Measurements from ENCODE around the gene TAL1. TPM values are rescaled to one million over a fixed set of nuclear protein-coding genes. Genes with fewer than 3 reads are reported as not detected.

The TAL1 gene
- total and polyA plus RNA-seq, 2 of the 8 experiments (the other 6 are each of a cell fraction or from before 2014, with no cell fraction given), result 0.09 to 0.15 TPM

- WGBS, 2 experiments (ENCODE audit: extremely low coverage in 1 of 2, insufficient coverage in 1 of 2, insufficient read length in 1 of 2, insufficient replicate concordance in 2 of 2, low coverage in 1 of 2, low lambda C conversion rate in 2 of 2, missing lambda C conversion rate in 1 of 2), result 0% methylated on average over 36 of the region's 62 CpGs; no CpG with 5 or more reads in 1 of the 2 experiments
- Histone ChIP-seq H2AFZ (ENCODE audit: low read length) (no peak overlapping the region), H3K4me2 (ENCODE audit: insufficient read depth in 1 of 2, low read depth in 2 of 2, low read length in 2 of 2) (peak overlapping the region; percentile 65 to 97), H3K79me1 (ENCODE audit: low read depth, low read length) (no peaks in the 10 kb centered on the region), H3K23ac (ENCODE audit: insufficient read length) (no peak overlapping the region), H3K36me3 (ENCODE audit: control insufficient read depth in 2 of 4, insufficient read depth in 4 of 4, low read length in 3 of 4) (no peaks in the 10 kb centered on the region), H3K4me1 (replicated peaks in 1 of 4; ENCODE audit: control insufficient read depth in 3 of 4, insufficient read depth in 4 of 4, low read length in 3 of 4) (peaks cover 11 to 35% (median 25%) of the 10 kb centered on the region in 4 experiments), H2BK15ac (ENCODE audit: low read length) (peak overlapping the region; percentile 55; the same call in 1 of the 2 replicates), H3K9ac (replicated peaks in 1 of 4; ENCODE audit: extremely low read depth in 1 of 4, low read depth in 3 of 4, low read length in 3 of 4) (no peak overlapping the region), H3K23me2 (ENCODE audit: low read depth, low read length) (peaks cover 7% of the 10 kb centered on the region), H4K5ac (ENCODE audit: insufficient read length, low read depth, low read length) (peak overlapping the region; percentile 11), H3K18ac (ENCODE audit: extremely low read depth, low read length) (peak overlapping the region; percentile 88), H4K91ac (replicated peaks; ENCODE audit: insufficient read length, low read length) (peak overlapping the region; percentile 71), H2BK20ac (ENCODE audit: low read length) (peak overlapping the region; percentile 66; the same call in 1 of the 2 replicates), H3K56ac (replicated peaks; ENCODE audit: insufficient read length, low read depth, low read length) (no peak overlapping the region), H3K27ac (ENCODE audit: low read depth, low read length) (no peak overlapping the region), H3K79me2 (ENCODE audit: control insufficient read depth in 1 of 2, insufficient read depth in 2 of 2, low read length in 2 of 2) (no peaks in the 10 kb centered on the region), H2BK5ac (ENCODE audit: low read depth, low read length) (peak overlapping the region; percentile 18; the same call in 1 of the 2 replicates), H2AK5ac (ENCODE audit: low read depth, low read length) (peak overlapping the region; percentile 68), H2BK12ac (ENCODE audit: low read depth, low read length) (peak overlapping the region; percentile 97), H2BK120ac (replicated peaks; ENCODE audit: low read depth, low read length) (no peak overlapping the region), H4K20me1 (replicated peaks in 1 of 2; ENCODE audit: control insufficient read depth in 1 of 2, insufficient read depth in 2 of 2, low read length in 2 of 2) (peaks cover 2 to 9% of the 10 kb centered on the region in 2 experiments), H3K27me3 (replicated peaks in 1 of 4; ENCODE audit: control insufficient read depth in 3 of 4, extremely low read depth in 1 of 4, insufficient read depth in 3 of 4, low read length in 3 of 4) (peaks cover 87 to 98% (median 97%) of the 10 kb centered on the region in 4 experiments), H4K8ac (ENCODE audit: extremely low read depth, insufficient read depth, low read length) (peak overlapping the region; percentile 80), H3K4me3 (ENCODE audit: extremely low read depth in 1 of 4, insufficient read depth in 2 of 4, low read depth in 3 of 4, low read length in 4 of 4) (peak overlapping the region; percentile 8 to 59 (median 23); a peak in 7 of 8 replicates), H3K4ac (replicated peaks; ENCODE audit: insufficient read length, low read depth, low read length) (peak overlapping the region; percentile 33), H3K9me3 (ENCODE audit: insufficient read depth in 2 of 2, low read depth in 1 of 2, low read length in 1 of 2) (no peaks in the 10 kb centered on the region), H3K14ac (ENCODE audit: insufficient read length) (no peak overlapping the region)
- POLR2A ChIA-PET (ENCODE audit: partially characterized antibody), result interaction anchor here (0.5 kb wide), 1 partner anchor 46 kb away, joined by 3 read pairs; no protein-coding TSS in a partner anchor
- peak in 1 of 2 experiments; percentile 58 for DNase-seq (ENCODE audit: low read depth in 1 of 2, low spot score in 2 of 2)
- FAIRE-seq, result no peak
- CTCF ChIA-PET (ENCODE audit: partially characterized antibody), result interaction anchor here (5.9 kb wide), 1 partner anchor 38 kb away, joined by 30 read pairs; no protein-coding TSS in a partner anchor
- peak; percentile 62 for TF ChIP-seq CEBPB (IDR thresholded peaks at IDR 0.05; ENCODE audit: low read depth, low read length)
- no peak for TF ChIP-seq KDM1A (IDR thresholded peaks at IDR 0.05; ENCODE audit: borderline replicate concordance, low read length)
- TF ChIP-seq MAFK (IDR thresholded peaks at IDR 0.05; ENCODE audit: low read depth, low read length), result no peak
- TF ChIP-seq CTCF (IDR thresholded peaks at IDR 0.05; ENCODE audit: control extremely low read depth in 1 of 3, insufficient read depth in 1 of 3, low read depth in 1 of 3, low read length in 3 of 3), result no peak
- TF ChIP-seq CREB1 (IDR thresholded peaks at IDR 0.05), result 0 out of 2 replicates have a peak, but pooled peaks have one; percentile 18
- no peak for TF ChIP-seq POU5F1 (IDR thresholded peaks at IDR 0.05; ENCODE audit: low read depth, low read length)
- TF ChIP-seq ATF2 (IDR thresholded peaks at IDR 0.05; ENCODE audit: low read length), result no peak
Measured at GRCh38 chr1:47231301-47232186, 481 bp downstream of the TAL1 start.

Data from H1 (cell line).